Endothelial cell of umbilical vein (primary cell): ENCODE data around the gene NLRP6.
"Not testable (repeated sequence)": the region's sequence is repeated elsewhere in the genome, so short reads cannot be mapped to it uniquely, and the experiment has no call there.

ENCODE experiments used
- EZH2 ChIP-seq: IDR thresholded peaks from 2 replicates; pipeline ENCODE4 v1.6.1; 2012; ENCODE audit warnings: borderline replicate concordance, low read depth, mild to moderate bottlenecking, moderate library complexity, low read length, inconsistent platforms; ENCODE audit not compliant: severe bottlenecking
- FOS ChIP-seq: IDR thresholded peaks from 2 replicates; pipeline ENCODE4 v1.6.1; 2011; ENCODE audit warnings: mild to moderate bottlenecking, low read length, moderate library complexity, borderline replicate concordance; ENCODE audit not compliant: insufficient read depth
- GATA2 ChIP-seq: IDR thresholded peaks from 2 replicates; pipeline ENCODE4 v1.7.0; 2011; ENCODE audit warnings: low read depth, mild to moderate bottlenecking, moderate library complexity, mixed read lengths, low read length; ENCODE audit not compliant: insufficient read length, insufficient read depth
- JUN ChIP-seq: IDR thresholded peaks from 2 replicates; pipeline ENCODE4 v1.6.1; 2011; ENCODE audit warnings: borderline replicate concordance, low read depth; ENCODE audit not compliant: insufficient read length, insufficient read depth
- MYC ChIP-seq: IDR thresholded peaks from one replicate; pipeline ENCODE4 v1.6.1; 2011; ENCODE audit warnings: mild to moderate bottlenecking, low read depth, low read length
- POLR2A ChIP-seq: IDR thresholded peaks from 2 replicates; pipeline ENCODE4 v1.6.1; 2012; ENCODE audit warnings: low read depth, mild to moderate bottlenecking, control low read depth, low read length
- POLR2AphosphoS5 ChIP-seq: IDR thresholded peaks from 2 replicates; pipeline ENCODE4 v1.6.1; 2012; ENCODE audit warnings: low read depth, mild to moderate bottlenecking, control low read depth, low read length, moderate library complexity; ENCODE audit not compliant: insufficient read depth
- TF ChIP-seq, protein P1 (sequence below): IDR thresholded peaks from 2 replicates; pipeline ENCODE4 v1.6.1; 2011; ENCODE audit not compliant: insufficient read depth, insufficient read length
- TF ChIP-seq, protein P2 (sequence below), 2 donors: IDR thresholded peaks; 1 replicate in 1 of 2; 2 replicates in 1 of 2; pipeline ENCODE4 v1.5.1; 2011; ENCODE audit warnings: low read length in 2 of 2, mild to moderate bottlenecking in 2 of 2, moderate library complexity in 2 of 2, control low read depth in 1 of 2, inconsistent platforms in 1 of 2, low read depth in 1 of 2; ENCODE audit not compliant: insufficient read depth in 1 of 2; ENCODE audit errors: extremely low read depth in 1 of 2

DNA sequence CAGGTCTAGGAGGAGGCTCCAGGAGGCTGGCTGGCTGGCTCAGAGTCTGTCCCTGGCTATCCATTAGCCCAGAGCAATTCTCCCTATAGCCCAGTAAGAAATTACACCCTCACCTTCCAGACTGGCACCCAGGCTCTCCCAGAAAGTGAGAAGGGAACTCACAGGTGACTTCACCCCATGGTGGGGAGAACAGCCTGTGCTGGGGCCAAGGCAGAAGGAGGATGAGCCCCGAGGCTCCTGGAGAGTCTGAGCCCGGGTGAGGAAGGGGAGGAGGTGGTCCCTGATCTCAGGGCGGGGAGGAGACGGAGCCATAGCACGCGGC, 36.3 kb downstream of the NLRP6 start:
- TF ChIP-seq, protein P1, sequence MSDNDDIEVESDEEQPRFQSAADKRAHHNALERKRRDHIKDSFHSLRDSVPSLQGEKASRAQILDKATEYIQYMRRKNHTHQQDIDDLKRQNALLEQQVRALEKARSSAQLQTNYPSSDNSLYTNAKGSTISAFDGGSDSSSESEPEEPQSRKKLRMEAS: not testable (repeated sequence)
- not testable (repeated sequence) for TF ChIP-seq POLR2AphosphoS5, MYC, POLR2A, FOS, EZH2, JUN, GATA2
- TF ChIP-seq, protein P2, sequence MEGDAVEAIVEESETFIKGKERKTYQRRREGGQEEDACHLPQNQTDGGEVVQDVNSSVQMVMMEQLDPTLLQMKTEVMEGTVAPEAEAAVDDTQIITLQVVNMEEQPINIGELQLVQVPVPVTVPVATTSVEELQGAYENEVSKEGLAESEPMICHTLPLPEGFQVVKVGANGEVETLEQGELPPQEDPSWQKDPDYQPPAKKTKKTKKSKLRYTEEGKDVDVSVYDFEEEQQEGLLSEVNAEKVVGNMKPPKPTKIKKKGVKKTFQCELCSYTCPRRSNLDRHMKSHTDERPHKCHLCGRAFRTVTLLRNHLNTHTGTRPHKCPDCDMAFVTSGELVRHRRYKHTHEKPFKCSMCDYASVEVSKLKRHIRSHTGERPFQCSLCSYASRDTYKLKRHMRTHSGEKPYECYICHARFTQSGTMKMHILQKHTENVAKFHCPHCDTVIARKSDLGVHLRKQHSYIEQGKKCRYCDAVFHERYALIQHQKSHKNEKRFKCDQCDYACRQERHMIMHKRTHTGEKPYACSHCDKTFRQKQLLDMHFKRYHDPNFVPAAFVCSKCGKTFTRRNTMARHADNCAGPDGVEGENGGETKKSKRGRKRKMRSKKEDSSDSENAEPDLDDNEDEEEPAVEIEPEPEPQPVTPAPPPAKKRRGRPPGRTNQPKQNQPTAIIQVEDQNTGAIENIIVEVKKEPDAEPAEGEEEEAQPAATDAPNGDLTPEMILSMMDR (IDR thresholded peaks at IDR 0.05; ENCODE audit: extremely low read depth in 1 of 2, insufficient read depth in 1 of 2, low read depth in 1 of 2, low read length in 2 of 2): not testable (repeated sequence)
